AG04450 (cell line): ENCODE measurements around the gene GATD1. TPM values are rescaled to one million over a fixed set of nuclear protein-coding genes. Genes with fewer than 3 reads are reported as not detected.
A peak's percentile ranks its signal among the peaks of the same experiment; 100 is the strongest.

ENCODE experiments used
- CTCF ChIA-PET: fragments of 300-600, 350-600 bp; formaldehyde crosslinking; extraction: SDS; loops from one replicate; lab custom pipeline; 2022; ENCODE audit warnings: antibody characterized with exemption, inconsistent platforms; lab: Charles Lee
- POLR2A ChIA-PET: fragments of 350-600 bp; formaldehyde crosslinking; extraction: SDS; loops from one replicate; lab custom pipeline; 2021; ENCODE audit warnings: antibody characterized with exemption, inconsistent platforms; lab: Yijun Ruan, JAX
- DNase-seq: peaks from one replicate; pipeline ENCODE4 v3.0.0-alpha.2; 2011; ENCODE audit warnings: low read depth, low spot score
- H3K27ac ChIP-seq: one replicate; pipeline ENCODE4 v1.5.1; 2012; ENCODE audit warnings: low read depth, low read length, control low read depth
- H3K27me3 ChIP-seq: one replicate; pipeline ENCODE4 v1.6.0; 2012; ENCODE audit warnings: low read length; ENCODE audit not compliant: control insufficient read depth, insufficient read depth
- H3K4me3 ChIP-seq: 2 replicates; pipeline ENCODE4 v1.5.1; 2011; ENCODE audit warnings: mild to moderate bottlenecking, low read depth, low read length, control low read depth
- H3K9me3 ChIP-seq: 2 replicates; pipeline ENCODE4 v1.5.1; 2012; ENCODE audit warnings: low read length; ENCODE audit not compliant: control insufficient read depth, insufficient read depth
- polyA plus RNA-seq: library from polyadenylated mRNA; depleted of rRNA; stranded (reverse); fragments of >200 nt; gene quantifications from 2 replicates; pipeline ENCODE4 v1.2.3, GENCODE V29; 2011
- TF ChIP-seq, protein P1 (sequence below): IDR thresholded peaks from 2 replicates; pipeline ENCODE4 v1.5.1; 2011; ENCODE audit warnings: low read depth, low read length, control low read depth, inconsistent platforms

Gene GATD1
- polyA plus RNA-seq, 1 experiment: 15.0 TPM

DNA sequence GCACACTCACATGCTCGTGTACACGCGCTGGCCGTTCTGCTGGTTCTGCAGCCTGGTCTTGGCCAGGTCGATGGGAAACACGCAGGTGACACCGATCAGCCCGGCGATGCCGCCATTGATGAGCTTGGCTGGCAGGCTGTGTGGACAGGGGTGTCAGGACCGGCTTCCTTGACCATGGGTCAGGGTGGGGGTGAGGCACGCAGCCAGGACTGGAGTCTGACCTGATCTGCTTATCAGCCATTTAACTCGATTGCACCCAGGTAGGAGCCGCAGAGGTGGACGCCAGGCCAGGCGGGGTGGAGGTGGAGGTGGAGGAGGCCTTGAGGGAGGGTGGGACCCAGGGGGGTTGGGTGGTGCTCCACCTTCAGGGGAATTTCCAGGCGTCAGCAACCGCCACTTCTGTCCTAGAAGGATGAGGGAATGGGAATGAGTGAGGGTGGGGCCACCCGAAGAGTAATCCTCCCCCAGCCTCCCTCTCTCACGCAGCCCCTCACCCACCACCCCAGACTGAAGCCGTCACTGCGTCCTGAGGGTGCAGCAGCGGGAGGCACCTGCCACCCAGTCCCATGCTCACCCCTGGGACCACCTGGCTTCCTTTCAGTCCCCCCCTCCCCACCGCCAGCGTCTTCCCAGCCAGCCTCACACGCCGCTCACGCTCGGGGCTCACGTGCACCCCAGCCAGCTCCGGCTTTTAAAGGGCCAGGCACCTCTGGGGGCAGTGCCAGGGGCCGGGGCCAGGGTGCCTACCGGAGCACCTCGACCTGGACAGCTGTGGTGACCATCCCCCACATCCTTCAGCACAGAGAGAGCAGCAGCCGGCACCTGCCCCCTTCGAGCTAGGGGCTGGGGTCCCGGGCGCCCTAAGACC is 17.7 kb upstream of the GATD1 start:
- H3K27me3 ChIP-seq: no peaks in the 10 kb centered on the region
- DNase-seq: no peak
- H3K9me3 ChIP-seq: no peaks in the 10 kb centered on the region; the same call in 1 of the 2 replicates
- CTCF ChIA-PET: interaction anchor here (1.5 kb wide), 1 partner anchor 12 kb away, joined by 5 read pairs; no protein-coding TSS in a partner anchor
- POLR2A ChIA-PET: interaction anchor here (0.6 to 2.5 kb wide), 2 partner anchors 14 to 219 kb away, joined by 3 to 18 read pairs; partner anchors contain the start of gene RPLP2
- H3K4me3 ChIP-seq: peak overlapping the region; percentile 78
- TF ChIP-seq, protein P1, sequence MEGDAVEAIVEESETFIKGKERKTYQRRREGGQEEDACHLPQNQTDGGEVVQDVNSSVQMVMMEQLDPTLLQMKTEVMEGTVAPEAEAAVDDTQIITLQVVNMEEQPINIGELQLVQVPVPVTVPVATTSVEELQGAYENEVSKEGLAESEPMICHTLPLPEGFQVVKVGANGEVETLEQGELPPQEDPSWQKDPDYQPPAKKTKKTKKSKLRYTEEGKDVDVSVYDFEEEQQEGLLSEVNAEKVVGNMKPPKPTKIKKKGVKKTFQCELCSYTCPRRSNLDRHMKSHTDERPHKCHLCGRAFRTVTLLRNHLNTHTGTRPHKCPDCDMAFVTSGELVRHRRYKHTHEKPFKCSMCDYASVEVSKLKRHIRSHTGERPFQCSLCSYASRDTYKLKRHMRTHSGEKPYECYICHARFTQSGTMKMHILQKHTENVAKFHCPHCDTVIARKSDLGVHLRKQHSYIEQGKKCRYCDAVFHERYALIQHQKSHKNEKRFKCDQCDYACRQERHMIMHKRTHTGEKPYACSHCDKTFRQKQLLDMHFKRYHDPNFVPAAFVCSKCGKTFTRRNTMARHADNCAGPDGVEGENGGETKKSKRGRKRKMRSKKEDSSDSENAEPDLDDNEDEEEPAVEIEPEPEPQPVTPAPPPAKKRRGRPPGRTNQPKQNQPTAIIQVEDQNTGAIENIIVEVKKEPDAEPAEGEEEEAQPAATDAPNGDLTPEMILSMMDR: no peak
- H3K27ac ChIP-seq: no peak overlapping the region

DNA sequence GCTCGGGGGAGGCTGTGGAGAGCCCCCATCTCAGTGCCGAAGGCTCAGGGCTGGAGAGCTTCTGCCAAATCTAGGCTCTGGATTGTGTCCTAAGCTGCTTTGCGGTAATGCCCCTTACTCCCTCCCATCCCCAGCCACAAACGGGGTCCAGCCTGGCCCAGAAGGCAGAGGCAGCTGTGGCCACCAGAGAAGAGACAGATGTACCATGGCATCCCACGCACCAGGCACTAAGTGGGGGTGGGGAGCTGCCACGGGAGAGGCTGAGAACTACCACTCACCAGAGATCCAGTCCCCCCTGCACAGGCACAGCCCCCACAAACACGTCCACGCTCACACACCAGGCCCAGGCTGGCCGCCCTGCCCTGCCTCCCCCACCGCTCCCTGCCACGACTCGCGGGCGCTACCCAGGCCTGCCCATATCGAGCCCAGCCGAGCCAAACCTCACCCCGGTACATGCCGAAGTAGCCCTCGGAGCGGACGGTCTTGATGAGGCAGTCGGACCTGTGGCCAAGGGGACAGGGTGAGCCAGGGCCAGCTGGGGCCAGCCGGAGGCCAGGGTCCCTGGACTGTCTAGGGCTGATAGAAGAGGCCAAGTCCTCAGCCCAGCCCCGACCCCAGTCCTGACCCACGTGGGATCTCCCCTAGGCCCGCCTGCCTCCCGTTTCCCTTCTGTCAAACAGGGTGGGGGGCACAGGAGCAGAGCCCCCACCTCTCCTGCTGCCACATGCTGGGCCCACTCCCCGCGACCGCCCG is 16.9 kb upstream of the GATD1 start:
- TF ChIP-seq, protein P1: no peak
- Histone ChIP-seq H3K9me3 (no peaks in the 10 kb centered on the region; the same call in 1 of the 2 replicates), H3K27me3 (no peaks in the 10 kb centered on the region), H3K27ac (no peak overlapping the region), H3K4me3 (no peak overlapping the region)
- no peak for DNase-seq
- POLR2A ChIA-PET: interaction anchor here (0.5 kb wide), 1 partner anchor 15 kb away, joined by 4 read pairs; no protein-coding TSS in a partner anchor
- CTCF ChIA-PET: no interaction called here

DNA sequence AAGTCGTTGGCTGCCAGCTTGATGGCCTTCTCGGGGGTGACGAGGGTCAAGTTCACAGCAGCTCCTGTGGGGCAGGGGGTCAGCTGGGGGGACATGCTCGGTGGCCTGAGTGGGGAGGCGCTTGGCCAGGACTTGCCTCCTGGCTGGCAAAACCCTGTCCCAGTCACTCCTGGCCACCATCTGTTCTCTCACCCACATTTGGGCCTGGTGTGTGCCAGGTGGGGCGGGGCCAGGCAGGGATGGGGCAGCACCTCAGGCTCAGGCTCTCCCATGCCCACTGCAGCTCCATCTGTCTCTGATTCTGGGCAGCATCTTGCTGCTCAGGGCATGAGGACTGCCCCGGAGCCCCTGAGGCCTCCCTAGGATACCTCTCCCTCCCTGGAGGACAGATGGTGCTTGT is 16.3 kb upstream of the GATD1 start:
- ChIA-PET POLR2A (no interaction called here), CTCF (no interaction called here)
- Histone ChIP-seq H3K27me3 (no peaks in the 10 kb centered on the region), H3K9me3 (no peaks in the 10 kb centered on the region; the same call in 1 of the 2 replicates), H3K4me3 (no peak overlapping the region), H3K27ac (no peak overlapping the region)
- TF ChIP-seq, protein P1: no peak
- no peak for DNase-seq

DNA sequence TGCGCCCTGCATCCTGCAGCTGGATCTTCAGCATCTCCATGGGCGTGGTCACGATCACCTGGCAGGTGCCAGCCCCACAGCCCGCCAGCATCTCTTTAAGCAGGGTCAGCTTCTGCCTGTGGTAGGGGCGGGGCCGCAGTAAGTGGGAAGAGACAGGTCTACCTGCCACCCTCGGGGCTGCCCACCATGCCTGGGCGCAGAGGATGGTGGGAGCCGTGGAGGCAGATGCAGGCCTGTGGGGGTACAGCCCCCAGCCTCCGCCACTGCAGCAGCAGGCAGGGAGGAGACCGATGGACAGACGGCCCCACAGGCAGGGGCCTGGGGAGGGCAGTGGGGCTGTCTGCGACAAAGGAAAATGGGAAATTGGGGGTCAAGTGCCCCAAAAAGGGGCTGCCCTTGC is 15.6 kb upstream of the GATD1 start:
- ChIA-PET CTCF (no interaction called here), POLR2A (no interaction called here)
- H3K4me3 ChIP-seq: no peak overlapping the region
- H3K9me3 ChIP-seq: no peaks in the 10 kb centered on the region; the same call in 1 of the 2 replicates
- H3K27me3 ChIP-seq: no peaks in the 10 kb centered on the region
- TF ChIP-seq, protein P1: no peak
- H3K27ac ChIP-seq: no peak overlapping the region
- DNase-seq: no peak
